Inflammatory macrophage treated with lipopolysaccharide for 4 hours (primary cell): ENCODE data around the gene RPS18.
A peak's percentile ranks its signal among the peaks of the same experiment; 100 is the strongest.
"Not testable (repeated sequence)": the region's sequence is repeated elsewhere in the genome, so short reads cannot be mapped to it uniquely, and the experiment has no call there.

ENCODE experiments used
- DNase-seq: peaks from one replicate; pipeline ENCODE4 v3.0.0-alpha.2; 2020

The RPS18 gene

GRCh38 chr6:33271468-33272274 lies at the start of gene RPS18, which contains the start of gene VPS52:
Gene RPS18 (plus strand): TSS chr6:33272075. CDS start chr6:33272120, 45 bp downstream.
Gene VPS52 (minus strand): TSS chr6:33271876. CDS start chr6:33271675, 201 bp downstream.
- peak; percentile 99 for DNase-seq

GRCh38 chr6:33226503-33227120 lies 45.3 kb upstream of the RPS18 start:
- not testable (repeated sequence) for DNase-seq

- no peak for DNase-seq
These were observed 36.6 kb upstream of the RPS18 start for GRCh38 chr6:33235221-33235634.

GRCh38 chr6:33236328-33236727 lies 35.5 kb upstream of the RPS18 start:
- no peak for DNase-seq

DNA sequence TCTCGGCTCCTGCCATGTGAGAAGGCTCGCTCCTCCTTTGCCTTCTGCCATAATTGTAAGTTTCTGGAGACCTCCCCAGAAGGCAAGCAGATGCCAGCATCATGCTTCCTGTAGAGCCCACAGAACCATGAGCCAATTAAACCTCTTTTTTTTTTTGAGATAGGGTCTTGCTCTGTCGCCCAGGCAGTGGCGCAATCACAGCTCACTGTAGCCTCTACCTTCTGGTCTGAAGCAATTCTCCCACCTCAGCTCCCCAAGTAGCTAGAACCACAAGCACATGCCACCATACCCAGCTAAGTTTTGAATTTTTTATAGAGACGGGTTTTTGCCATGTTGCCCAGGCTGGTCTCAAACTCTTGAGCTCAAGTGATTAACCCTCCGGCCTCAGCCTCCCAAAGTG lies 35.0 kb upstream of the RPS18 start:
- no peak for DNase-seq

DNA sequence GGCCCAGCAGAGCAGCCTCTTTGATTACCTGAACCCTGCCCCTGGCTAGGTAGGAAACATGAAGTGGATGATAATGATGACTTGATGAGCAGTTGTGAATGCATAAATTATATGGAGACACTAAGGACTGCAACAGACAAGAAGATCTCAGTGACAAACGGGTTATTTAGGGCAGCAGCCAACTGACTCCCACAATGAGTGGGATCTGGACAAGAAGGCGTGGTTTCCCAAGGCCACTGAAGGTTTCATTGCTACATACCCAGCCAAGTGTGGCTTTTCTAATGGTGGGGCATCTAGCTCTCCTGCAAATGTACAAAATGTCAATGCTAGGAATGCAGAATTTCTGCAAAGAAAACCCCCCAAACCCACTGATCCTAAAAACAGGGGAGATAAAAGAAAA lies 34.1 kb upstream of the RPS18 start:
- DNase-seq, result no peak

GRCh38 chr6:33241968-33242367 lies 29.9 kb upstream of the RPS18 start:
- no peak for DNase-seq

DNA sequence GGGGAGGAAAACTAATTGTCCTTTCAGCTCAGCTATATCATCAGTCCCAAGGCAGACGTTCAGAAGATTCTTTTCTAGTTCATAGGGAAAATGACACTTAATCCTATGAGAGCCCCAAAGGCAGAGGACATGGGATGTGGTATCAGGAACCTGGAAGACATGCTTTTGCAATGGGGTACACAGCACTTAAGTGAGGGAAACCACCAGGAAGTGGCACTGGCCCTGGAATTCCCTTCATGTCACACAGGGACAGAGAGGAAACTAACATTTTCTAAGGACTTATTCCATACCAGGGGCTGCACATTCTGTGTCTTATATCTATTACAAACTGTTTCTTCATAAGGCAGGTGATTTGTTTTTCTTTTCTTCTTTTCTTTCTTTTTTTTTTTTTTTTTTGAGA lies 28.4 kb upstream of the RPS18 start:
- DNase-seq, result peak; percentile 14

DNA sequence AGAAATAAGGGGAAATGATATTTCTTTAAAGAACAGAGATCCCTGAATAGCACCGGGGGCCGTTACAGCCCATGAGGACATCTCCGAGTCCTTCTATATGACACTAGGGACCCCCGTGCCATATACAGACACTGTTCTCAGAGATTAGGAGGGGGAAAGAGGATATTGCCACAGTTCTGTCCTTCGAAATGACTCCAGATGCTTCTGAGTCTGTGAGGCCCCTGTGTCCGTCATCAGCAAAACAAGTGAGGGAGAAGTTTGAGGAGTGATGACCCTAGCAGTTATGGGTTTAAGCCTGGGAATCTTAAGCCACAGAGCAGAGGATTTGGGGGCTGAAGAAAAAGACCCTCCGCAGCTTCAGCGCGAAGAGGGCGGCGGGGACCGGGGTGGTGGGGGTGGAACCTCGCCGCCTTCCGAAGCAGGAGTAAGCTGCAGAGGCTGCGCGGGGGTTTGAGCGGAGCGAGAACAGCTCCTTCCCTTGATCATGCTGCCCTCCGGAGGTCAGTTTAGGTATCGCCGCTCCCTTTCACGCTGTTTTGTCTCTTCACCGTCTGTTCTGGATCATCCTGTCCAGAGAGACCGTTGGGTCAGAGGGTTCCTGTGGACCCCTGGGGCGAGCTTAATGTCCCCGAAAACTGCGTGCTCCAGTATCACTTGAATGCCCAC lies 23.8 kb upstream of the RPS18 start:
- DNase-seq, result peak; percentile 81

DNA sequence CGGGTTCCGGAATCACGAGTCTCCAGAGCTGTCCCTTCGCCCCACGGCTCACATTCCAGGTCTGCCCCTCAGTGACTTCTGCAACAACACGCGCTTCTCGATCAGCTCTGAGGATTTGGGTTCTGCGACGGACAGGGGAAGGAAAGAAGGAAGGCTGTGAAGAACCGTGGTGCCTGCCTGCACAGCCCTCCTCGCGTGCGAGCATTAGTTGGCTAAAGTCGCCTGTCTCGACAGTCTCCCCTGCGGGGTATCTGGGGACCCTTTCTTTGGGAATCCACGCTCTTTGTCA lies 23.3 kb upstream of the RPS18 start:
- DNase-seq, result peak; percentile 44

DNA sequence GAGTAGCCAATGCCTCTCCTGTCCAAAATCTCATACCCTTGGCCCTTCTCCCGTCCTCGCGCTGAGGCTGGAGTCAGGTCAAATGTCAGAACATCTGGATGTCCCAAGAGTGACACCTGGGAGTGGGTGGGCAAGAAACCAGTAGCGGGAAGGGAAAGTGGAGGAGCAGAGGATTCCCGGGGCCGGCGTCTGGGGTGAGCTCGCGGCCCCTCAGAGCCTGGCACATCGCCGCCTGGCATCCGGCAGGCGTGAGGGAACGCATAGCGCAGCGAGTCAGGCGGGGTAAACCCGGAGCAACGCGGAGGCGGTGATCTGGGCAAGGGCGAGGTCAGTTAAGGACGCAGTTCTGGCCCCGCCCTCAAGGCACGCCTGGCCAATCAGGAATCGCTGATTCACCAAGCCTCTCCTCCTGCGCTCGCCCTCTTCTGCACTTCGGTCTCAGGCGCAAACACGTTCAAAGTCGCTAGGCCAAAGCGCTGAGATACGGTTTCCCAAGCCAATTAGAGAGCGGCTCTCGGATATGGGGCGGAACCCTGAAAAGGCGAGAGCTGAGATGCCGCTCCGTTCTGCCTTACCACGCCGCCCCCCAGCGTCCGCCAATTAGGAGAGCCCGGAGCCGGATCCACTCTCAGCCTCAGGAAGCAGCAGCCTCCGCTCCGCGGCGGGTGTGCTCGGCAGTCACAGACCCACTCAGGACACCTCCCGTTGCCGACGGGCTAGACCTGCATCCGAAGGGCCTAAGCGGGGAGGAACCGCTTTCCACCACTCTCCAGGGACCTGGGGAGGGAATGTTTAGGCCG lies 22.7 kb upstream of the RPS18 start:
- peak; percentile 99 for DNase-seq

DNA sequence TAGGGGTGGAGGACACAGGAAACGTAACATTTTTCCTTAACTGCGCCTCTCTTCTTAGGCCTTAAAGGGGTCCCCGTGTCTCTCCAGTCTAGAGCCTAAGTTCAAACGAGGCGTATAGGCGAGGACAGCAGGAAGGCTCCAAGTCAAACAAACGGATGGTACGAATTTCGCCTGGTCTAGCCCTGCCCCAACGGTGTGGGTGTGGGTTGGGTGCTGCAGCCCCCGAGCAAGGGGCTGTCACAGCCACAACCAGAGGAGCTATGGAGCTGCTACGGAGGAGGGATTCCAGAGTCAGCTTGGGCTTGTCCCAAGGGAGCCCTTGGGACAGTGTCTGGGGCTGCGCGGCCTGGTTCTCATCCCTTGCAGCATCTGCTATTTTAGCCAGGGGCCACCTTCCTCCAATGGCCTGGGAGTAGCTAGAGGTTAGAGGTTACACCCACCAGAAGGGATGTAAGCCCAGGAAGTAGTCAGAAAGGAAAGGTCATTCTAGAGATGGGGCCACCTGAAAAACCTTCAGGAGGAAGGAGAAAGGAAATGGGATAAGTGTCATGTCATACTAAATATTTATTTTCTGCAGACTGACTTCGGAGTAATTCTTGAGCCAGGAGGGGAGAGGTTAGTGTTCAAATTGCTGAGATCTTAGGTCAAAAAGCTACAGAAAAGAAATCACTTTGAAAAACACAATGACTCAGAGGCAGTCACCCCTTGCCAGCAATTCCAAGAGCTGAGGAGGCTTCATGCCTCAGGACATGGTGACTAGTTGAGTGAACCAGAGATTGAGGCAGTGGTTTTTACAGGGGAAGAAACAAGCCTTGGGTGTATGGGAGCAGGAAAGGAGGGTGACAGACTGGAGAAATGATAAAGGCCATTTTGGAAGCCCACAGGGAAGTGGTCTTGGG lies 21.9 kb upstream of the RPS18 start:
- DNase-seq, result peak; percentile 8

GRCh38 chr6:33250731-33251130 lies 21.1 kb upstream of the RPS18 start:
- no peak for DNase-seq

GRCh38 chr6:33251395-33252012 lies 20.4 kb upstream of the RPS18 start:
- no peak for DNase-seq

- DNase-seq, result peak; percentile 48
These were observed 19.1 kb upstream of the RPS18 start for GRCh38 chr6:33252759-33253158.

- DNase-seq, result no peak
These were observed 17.3 kb upstream of the RPS18 start for GRCh38 chr6:33254591-33254990.

GRCh38 chr6:33259032-33259431 lies 12.8 kb upstream of the RPS18 start:
- DNase-seq, result no peak

DNA sequence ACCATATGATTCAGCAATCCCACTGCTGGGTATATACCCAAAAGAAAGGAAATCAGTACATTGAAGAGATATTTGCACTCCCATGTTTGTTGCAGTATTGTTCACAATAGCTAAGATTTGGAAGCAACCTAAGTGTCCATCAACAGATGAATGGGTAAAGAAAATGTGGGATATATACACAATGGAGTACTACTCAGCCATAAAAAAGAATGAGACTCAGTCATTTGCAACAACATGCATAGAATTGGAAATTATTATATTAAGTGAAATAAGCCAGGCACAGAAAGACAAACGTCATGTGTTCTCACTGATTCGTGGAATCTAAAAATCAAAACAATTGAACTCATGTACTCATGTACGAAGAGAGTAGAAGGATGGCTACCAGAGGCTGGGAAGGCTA lies 9.4 kb upstream of the RPS18 start:
- not testable (repeated sequence) for DNase-seq

DNA sequence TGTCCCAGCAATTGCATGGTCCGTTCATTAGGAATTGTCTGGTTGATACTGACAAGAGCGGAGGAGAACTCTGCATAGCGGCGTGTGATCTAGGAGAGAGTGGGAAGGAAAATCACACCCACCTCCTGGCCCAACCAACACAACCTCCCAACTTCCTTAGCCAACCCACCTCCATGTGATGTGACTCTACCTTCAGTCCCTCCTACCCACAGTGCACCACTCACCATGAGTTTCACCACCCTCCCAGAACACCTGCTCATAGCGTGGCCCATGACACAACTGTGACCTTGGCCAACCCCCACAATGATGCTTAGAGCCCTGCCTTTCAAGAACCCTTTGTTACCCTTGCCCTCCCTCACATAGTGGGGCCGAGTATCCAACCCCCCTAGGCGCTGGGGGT lies 7.9 kb upstream of the RPS18 start:
- DNase-seq, result no peak

GRCh38 chr6:33271117-33271467 lies 783 bp upstream of the RPS18 start:
- DNase-seq, result no peak

DNA sequence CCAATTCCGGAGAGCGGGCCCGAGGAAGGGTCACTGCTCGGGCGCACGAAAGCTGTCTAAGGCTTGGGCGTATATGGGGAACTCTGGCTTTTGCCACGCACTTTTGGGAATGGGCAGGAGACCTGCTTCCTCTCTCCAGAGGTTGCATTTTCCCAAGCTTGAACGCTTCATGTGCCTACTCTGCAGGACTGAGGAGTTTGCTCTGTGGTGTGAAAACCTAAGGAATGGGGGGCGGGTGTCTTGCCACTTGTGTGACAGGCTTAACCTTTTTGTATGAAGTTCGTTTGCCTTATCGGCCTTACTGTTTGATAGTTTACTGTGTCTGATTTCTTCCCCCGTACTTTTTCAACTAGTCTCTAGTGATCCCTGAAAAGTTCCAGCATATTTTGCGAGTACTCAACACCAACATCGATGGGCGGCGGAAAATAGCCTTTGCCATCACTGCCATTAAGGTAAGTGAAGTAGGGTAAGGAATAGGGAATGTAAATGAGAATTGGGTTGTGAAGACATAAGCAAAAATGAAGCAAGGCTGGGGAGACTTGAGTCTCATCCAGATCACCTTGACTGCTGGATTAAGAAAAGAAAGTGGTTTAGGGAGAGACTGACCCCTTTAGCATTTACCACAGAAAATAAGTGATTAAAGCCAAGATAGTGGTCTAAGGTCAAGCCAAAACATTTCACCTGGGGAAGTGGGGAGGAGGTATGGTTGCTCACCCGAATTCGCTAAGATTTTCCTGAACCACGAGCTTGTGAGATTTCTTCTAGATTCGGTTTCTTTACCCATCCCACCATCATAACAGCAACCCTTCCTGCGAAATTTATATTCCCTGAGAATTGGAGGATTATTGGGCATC lies 627 bp downstream of the RPS18 start:
- DNase-seq, result peak; percentile 39
